Neuronal stem cell (in vitro differentiated cells): ENCODE data around the gene FHIT.
"Not testable (repeated sequence)": the region's sequence is repeated elsewhere in the genome, so short reads cannot be mapped to it uniquely, and the experiment has no call there.

Experiments
- DNase-seq: peaks from one replicate; pipeline ENCODE4 v3.0.0-alpha.2; 2013; ENCODE audit warnings: low spot score
- H2AFZ ChIP-seq: one replicate; pipeline ENCODE4 v1.6.1; 2013; ENCODE audit warnings: mild to moderate bottlenecking, low read length, inconsistent platforms
- H2AK5ac ChIP-seq: 2 replicates; pipeline ENCODE4 v1.6.1; 2013; ENCODE audit warnings: low read depth, mild to moderate bottlenecking, inconsistent platforms, low read length, moderate library complexity, mixed read lengths
- H2BK120ac ChIP-seq: 2 replicates; pipeline ENCODE4 v1.6.1; 2013; ENCODE audit warnings: low read depth, mild to moderate bottlenecking, inconsistent platforms, low read length, moderate library complexity, mixed read lengths
- H2BK12ac ChIP-seq: one replicate; pipeline ENCODE4 v1.6.1; 2013; ENCODE audit warnings: low read length, inconsistent platforms
- H2BK15ac ChIP-seq: 2 replicates; pipeline ENCODE4 v1.6.1; 2013; ENCODE audit warnings: mild to moderate bottlenecking, low read length, inconsistent platforms, mixed read lengths
- H2BK5ac ChIP-seq: one replicate; pipeline ENCODE4 v1.6.1; 2013; ENCODE audit warnings: inconsistent platforms, mild to moderate bottlenecking, low read length, moderate library complexity
- H3K14ac ChIP-seq: one replicate; pipeline ENCODE4 v1.6.1; 2013; ENCODE audit warnings: low read length, inconsistent platforms
- H3K18ac ChIP-seq: 2 replicates; pipeline ENCODE4 v1.6.1; 2013; ENCODE audit warnings: low read length, inconsistent platforms
- H3K23ac ChIP-seq: 2 replicates; pipeline ENCODE4 v1.6.1; 2013; ENCODE audit warnings: low read depth, mild to moderate bottlenecking, mixed read lengths, low read length, inconsistent platforms; ENCODE audit not compliant: poor library complexity
- H3K27ac ChIP-seq: replicated peaks from 3 replicates; pipeline ENCODE4 v1.5.1; 2013; ENCODE audit warnings: low read length, inconsistent platforms
- H3K27me3 ChIP-seq, 3 experiments: 2 replicates each; pipeline ENCODE4 v1.6.1; 2013; ENCODE audit warnings: low read length in 3 of 3, mild to moderate bottlenecking in 2 of 3, inconsistent platforms in 1 of 3, low read depth in 1 of 3, mixed read lengths in 1 of 3, moderate library complexity in 1 of 3; ENCODE audit not compliant: control insufficient read depth in 3 of 3, insufficient read depth in 3 of 3
- H3K36me3 ChIP-seq, 2 donors: replicated peaks in 1 of 2; 2 replicates each; pipeline ENCODE4 v1.6.1; 2013; ENCODE audit warnings: low read length in 2 of 2; ENCODE audit not compliant: control insufficient read depth in 2 of 2, insufficient read depth in 2 of 2
- H3K4ac ChIP-seq: 2 replicates; pipeline ENCODE4 v1.6.1; 2013; ENCODE audit warnings: inconsistent platforms, mild to moderate bottlenecking, low read length, moderate library complexity
- H3K4me1 ChIP-seq, 2 donors: 1 replicate in 1 of 2; 2 replicates in 1 of 2; pipeline ENCODE4 v1.6.1; 2013; ENCODE audit warnings: low read length in 2 of 2, low read depth in 1 of 2; ENCODE audit not compliant: control insufficient read depth in 2 of 2, insufficient read depth in 1 of 2
- H3K4me2 ChIP-seq: one replicate; pipeline ENCODE4 v1.6.1; 2013; ENCODE audit warnings: mild to moderate bottlenecking, low read length, inconsistent platforms; ENCODE audit not compliant: insufficient read depth, poor library complexity, severe bottlenecking
- H3K4me3 ChIP-seq, 2 donors: 2 replicates each; pipeline ENCODE4 v1.5.1; 2013; ENCODE audit warnings: low read length in 2 of 2, mild to moderate bottlenecking in 2 of 2, inconsistent platforms in 1 of 2, moderate library complexity in 1 of 2
- H3K79me1 ChIP-seq: one replicate; pipeline ENCODE4 v1.6.1; 2013; ENCODE audit warnings: low read depth, mild to moderate bottlenecking, inconsistent platforms, low read length, moderate library complexity
- H3K9ac ChIP-seq: one replicate; pipeline ENCODE4 v1.6.1; 2013; ENCODE audit warnings: mild to moderate bottlenecking, low read depth, low read length, inconsistent platforms; ENCODE audit not compliant: poor library complexity
- H3K9me3 ChIP-seq, 2 donors: replicated peaks in 1 of 2; 2 replicates each; pipeline versions ENCODE3 to v1.6.1; 2013; ENCODE audit warnings: low read length in 2 of 2, mild to moderate bottlenecking in 2 of 2, inconsistent platforms in 1 of 2, low read depth in 1 of 2, mixed read lengths in 1 of 2, moderate library complexity in 1 of 2; ENCODE audit not compliant: control insufficient read depth in 2 of 2, insufficient read depth in 1 of 2
- H4K8ac ChIP-seq: one replicate; pipeline ENCODE4 v1.6.1; 2013; ENCODE audit warnings: low read depth, mild to moderate bottlenecking, inconsistent platforms, low read length, moderate library complexity
- H4K91ac ChIP-seq: one replicate; pipeline ENCODE4 v1.6.1; 2013; ENCODE audit warnings: low read length, low read depth, mild to moderate bottlenecking, inconsistent platforms; ENCODE audit not compliant: poor library complexity
- WGBS, 2 donors: extraction: QIAGEN DNeasy Blood & Tissue Kit; methylation state at CpG; one replicate each; pipeline ENCODE4 v1.1.7; 2013; ENCODE audit warnings: missing lambda C conversion rate in 2 of 2, mixed read lengths in 1 of 2; ENCODE audit not compliant: insufficient read length in 2 of 2, insufficient replicate concordance in 1 of 2; ENCODE audit errors: extremely low coverage in 2 of 2; 5-methylcytosine and 5-hydroxymethylcytosine counted together

The FHIT gene

DNA sequence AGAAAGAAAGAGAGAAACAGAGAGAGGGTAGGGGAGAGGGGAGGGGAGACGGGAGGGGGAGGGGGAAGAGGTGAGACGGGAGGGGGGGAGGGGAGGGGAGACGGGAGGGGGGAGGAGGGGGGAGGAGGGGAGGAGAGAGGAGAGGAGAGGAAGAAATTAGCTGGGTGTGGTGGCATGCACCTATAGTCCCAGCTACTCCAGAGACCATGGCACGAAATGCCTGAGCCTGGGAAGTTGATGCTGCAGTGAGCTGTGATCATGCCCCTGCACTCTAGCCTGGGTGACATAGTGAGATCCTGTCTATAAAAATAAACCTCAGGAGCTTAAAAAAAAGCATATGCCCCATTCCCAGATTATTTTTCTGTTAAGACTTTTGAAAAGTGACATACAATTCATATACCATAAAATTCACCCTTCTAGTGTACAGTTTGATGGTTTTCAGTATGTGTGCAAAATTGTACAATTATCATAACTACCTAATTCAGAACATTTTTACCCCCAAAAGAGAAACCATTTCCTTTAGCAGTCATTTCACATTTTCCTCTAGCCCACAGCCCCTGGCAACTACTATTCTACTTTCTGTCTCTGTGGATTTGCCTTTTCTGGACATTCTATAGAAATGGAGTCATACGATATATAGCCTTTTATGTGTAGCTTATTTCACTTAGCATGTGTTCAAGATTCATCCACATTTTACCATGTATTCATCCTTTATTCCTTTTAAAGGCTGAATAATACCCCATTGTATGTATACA lies 699.6 kb downstream of the FHIT start:
- Histone ChIP-seq H3K14ac (no peak overlapping the region), H3K27ac (no peak overlapping the region), H3K79me1 (no peaks in the 10 kb centered on the region), H2BK5ac (no peak overlapping the region), H2BK12ac (no peak overlapping the region), H3K27me3 (no peaks in the 10 kb centered on the region), H3K9ac (no peak overlapping the region), H3K4me1 (peaks cover 3 to 15% of the 10 kb centered on the region in 2 donors), H2BK15ac (no peak overlapping the region), H4K91ac (no peak overlapping the region), H2AK5ac (no peak overlapping the region), H3K4me2 (no peak overlapping the region), H3K36me3 (no peaks in the 10 kb centered on the region), H3K23ac (no peak overlapping the region), H2AFZ (no peak overlapping the region), H3K18ac (no peak overlapping the region), H3K4ac (no peak overlapping the region), H2BK120ac (no peak overlapping the region), H3K4me3 (no peak overlapping the region), H3K9me3 (no peaks in the 10 kb centered on the region), H4K8ac (no peak overlapping the region)
- WGBS, 2 donors: no CpG with 5 or more reads among the region's 5 CpGs
- DNase-seq: no peak

DNA sequence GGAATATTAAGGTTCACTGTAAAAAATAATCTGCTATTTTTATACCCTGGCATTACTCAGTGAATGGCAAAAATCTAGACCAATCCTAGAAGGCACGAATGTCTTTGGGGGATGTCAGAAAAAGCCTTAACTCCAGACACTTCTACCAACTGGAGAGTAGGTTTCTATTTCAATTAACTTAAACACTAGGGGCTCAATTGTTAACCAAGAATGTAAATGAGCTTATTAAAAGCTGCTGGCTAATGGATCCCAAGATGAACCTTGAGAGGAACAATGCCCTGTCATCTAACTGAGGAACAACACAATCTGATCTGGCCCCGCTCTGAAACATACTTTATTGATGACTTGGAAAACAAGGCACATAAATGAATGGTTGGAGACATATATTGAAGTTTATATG lies 701.4 kb downstream of the FHIT start:
- no CpG with 5 or more reads among the region's 2 CpGs for WGBS, 2 donors
- no peaks in the 10 kb centered on the region for H3K36me3 ChIP-seq

DNA sequence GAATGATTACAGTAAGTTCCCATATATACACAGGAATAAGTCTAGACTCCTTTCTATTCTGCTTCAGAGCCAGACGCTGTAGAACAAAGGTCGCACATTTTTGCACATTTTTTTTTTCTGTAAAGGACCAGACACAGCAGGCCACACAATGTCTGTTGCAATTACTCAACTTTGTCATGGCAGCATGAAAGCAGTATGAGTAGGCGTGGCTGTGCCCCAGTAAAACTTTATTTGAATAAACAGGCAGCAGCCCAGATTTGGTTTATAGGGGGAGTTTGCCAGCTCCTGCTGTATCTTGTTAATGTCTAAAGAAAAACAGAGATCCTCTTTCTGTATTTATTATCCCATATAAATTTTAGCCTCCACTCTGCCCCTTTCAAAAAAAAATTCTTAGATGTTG lies 708.3 kb downstream of the FHIT start:
- Histone ChIP-seq H4K91ac (no peak overlapping the region), H2BK15ac (no peak overlapping the region), H3K14ac (no peak overlapping the region), H3K4me1 (peaks cover 0 to 2% of the 10 kb centered on the region in 2 donors), H3K4me2 (no peak overlapping the region), H3K27ac (no peak overlapping the region), H3K18ac (no peak overlapping the region), H3K79me1 (no peaks in the 10 kb centered on the region), H3K36me3 (no peaks in the 10 kb centered on the region), H3K9ac (no peak overlapping the region), H2BK120ac (no peak overlapping the region), H2BK5ac (no peak overlapping the region), H3K4ac (no peak overlapping the region), H3K23ac (no peak overlapping the region), H2AK5ac (no peak overlapping the region), H3K4me3 (no peak overlapping the region), H3K27me3 (no peaks in the 10 kb centered on the region), H3K9me3 (no peaks in the 10 kb centered on the region), H2BK12ac (no peak overlapping the region), H4K8ac (no peak overlapping the region), H2AFZ (peak overlapping the region; percentile 56)
- no CpG with 5 or more reads among the region's 3 CpGs for WGBS, 2 donors
- no peak for DNase-seq

More for the DNA sequence above, 701.4 kb downstream of the FHIT start:
- Histone ChIP-seq H3K4ac (no peak overlapping the region), H3K23ac (no peak overlapping the region), H3K18ac (no peak overlapping the region), H2BK5ac (no peak overlapping the region), H3K9ac (no peak overlapping the region), H4K8ac (no peak overlapping the region), H2BK12ac (no peak overlapping the region), H3K9me3 (no peaks in the 10 kb centered on the region), H2AK5ac (no peak overlapping the region), H4K91ac (no peak overlapping the region), H3K4me2 (no peak overlapping the region), H3K27me3 (no peaks in the 10 kb centered on the region), H2AFZ (no peak overlapping the region), H3K4me3 (no peak overlapping the region), H3K79me1 (no peaks in the 10 kb centered on the region), H3K14ac (no peak overlapping the region), H3K27ac (no peak overlapping the region), H3K4me1 (peaks cover 1 to 2% of the 10 kb centered on the region in 2 donors), H2BK120ac (no peak overlapping the region), H2BK15ac (no peak overlapping the region)
- no peak for DNase-seq

DNA sequence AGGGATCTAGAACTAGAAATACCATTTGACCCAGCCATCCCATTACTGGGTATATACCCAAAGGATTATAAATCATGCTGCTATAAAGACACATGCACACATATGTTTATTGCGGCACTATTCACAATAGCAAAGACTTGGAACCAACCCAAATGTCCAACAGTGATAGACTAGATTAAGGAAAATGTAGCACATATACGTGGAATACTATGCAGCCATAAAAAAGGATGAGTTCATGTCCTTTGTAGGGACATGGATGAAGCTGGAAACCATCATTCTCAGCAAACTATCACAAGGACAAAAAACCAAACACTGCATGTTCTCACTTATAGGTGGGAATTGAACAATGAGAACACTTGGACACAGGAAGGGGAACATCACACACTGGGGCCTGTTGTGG lies 711.9 kb downstream of the FHIT start:
- H2AFZ ChIP-seq, H2AK5ac ChIP-seq, H3K9me3 ChIP-seq, H3K27ac ChIP-seq, H4K91ac ChIP-seq, H3K23ac ChIP-seq, H2BK120ac ChIP-seq, H3K36me3 ChIP-seq, H3K9ac ChIP-seq, H3K4me3 ChIP-seq, H2BK12ac ChIP-seq, H3K4me1 ChIP-seq, H3K4me2 ChIP-seq, H2BK15ac ChIP-seq, H3K14ac ChIP-seq, H3K79me1 ChIP-seq, DNase-seq, H4K8ac ChIP-seq, H3K18ac ChIP-seq, H3K27me3 ChIP-seq, H2BK5ac ChIP-seq, H3K4ac ChIP-seq: not testable (repeated sequence)
- no CpG with 5 or more reads among the region's 2 CpGs for WGBS, 2 donors
